Naive thymus-derived CD4-positive, alpha-beta T cell (primary cell): Measurements from ENCODE around the gene SIRPG. TPM values are rescaled to one million over a fixed set of nuclear protein-coding genes. Genes with fewer than 3 reads are reported as not detected.

ENCODE experiments used
- ATAC-seq: fragments of 150-1000 bp; cut with Tn5 transposase; 2 replicates; pipeline ENCODE4 v1.10.0; 2021; ENCODE audit warnings: mild to moderate bottlenecking, moderate library complexity
- CTCF ChIA-PET: fragments of 350-600 bp; sonication (Branson Sonifier 250); formaldehyde crosslinking; loops from one replicate; lab custom pipeline; 2021; ENCODE audit warnings: antibody characterized with exemption; lab: Charles Lee
- POLR2A ChIA-PET: fragments of 350-600 bp; sonication (Branson Sonifier 250); formaldehyde crosslinking; loops from one replicate; lab custom pipeline; 2021; ENCODE audit warnings: antibody characterized with exemption, inconsistent platforms; lab: Charles Lee
- DNase-seq, 9 donors: peaks; one replicate each; pipeline versions ENCODE4 v3.0.0 to v3.0.0-alpha.2; 2020 to 2022; ENCODE audit warnings: mixed read lengths in 1 of 9
- H3K27ac ChIP-seq: one replicate; pipeline ENCODE4 v1.7.0; 2013; ENCODE audit warnings: mild to moderate bottlenecking, low read depth, low read length, moderate library complexity
- H3K27me3 ChIP-seq, 2 donors: one replicate each; pipeline ENCODE4 v1.7.0; 2013; ENCODE audit warnings: low read length in 2 of 2, mild to moderate bottlenecking in 2 of 2, moderate library complexity in 2 of 2; ENCODE audit not compliant: control insufficient read depth in 2 of 2, insufficient read depth in 2 of 2
- H3K36me3 ChIP-seq, 3 experiments: 1 replicate in 2 of 3; 2 replicates in 1 of 3; pipeline ENCODE4 v1.7.0; 2013; ENCODE audit warnings: low read length in 3 of 3, mild to moderate bottlenecking in 3 of 3, moderate library complexity in 1 of 3; ENCODE audit not compliant: insufficient read depth in 3 of 3, control insufficient read depth in 2 of 3
- H3K4me1 ChIP-seq, 2 donors: one replicate each; pipeline ENCODE4 v1.7.0; 2013; ENCODE audit warnings: low read length in 2 of 2, mild to moderate bottlenecking in 2 of 2, moderate library complexity in 1 of 2; ENCODE audit not compliant: control insufficient read depth in 2 of 2, insufficient read depth in 2 of 2
- H3K4me3 ChIP-seq: 2 replicates; pipeline ENCODE4 v1.7.0; 2013; ENCODE audit warnings: mild to moderate bottlenecking, low read length
- H3K9me3 ChIP-seq, 3 experiments: 1 replicate in 2 of 3; 2 replicates in 1 of 3; pipeline ENCODE4 v1.7.0; 2013; ENCODE audit warnings: low read length in 3 of 3; ENCODE audit not compliant: control insufficient read depth in 2 of 3
- H3K27ac Mint-ChIP-seq, 9 donors: one replicate each; pipeline ENCODE4 v1.8.0; 2020 to 2022; ENCODE audit warnings: mixed read lengths in 9 of 9, mild to moderate bottlenecking in 8 of 9, moderate library complexity in 5 of 9, inconsistent platforms in 2 of 9
- H3K27me3 Mint-ChIP-seq, 5 donors: one replicate each; pipeline ENCODE4 v1.8.0; 2021 to 2022; ENCODE audit warnings: mixed read lengths in 5 of 5, mild to moderate bottlenecking in 1 of 5
- H3K36me3 Mint-ChIP-seq, 5 donors: one replicate each; pipeline ENCODE4 v1.8.0; 2020 to 2022; ENCODE audit warnings: mixed read lengths in 5 of 5, mild to moderate bottlenecking in 3 of 5, inconsistent platforms in 1 of 5
- H3K4me1 Mint-ChIP-seq, 7 donors: one replicate each; pipeline ENCODE4 v1.8.0; 2020 to 2022; ENCODE audit warnings: mixed read lengths in 7 of 7, mild to moderate bottlenecking in 3 of 7, inconsistent platforms in 1 of 7
- H3K4me3 Mint-ChIP-seq, 10 donors: one replicate each; pipeline ENCODE4 v1.8.0; 2020 to 2022; ENCODE audit warnings: mild to moderate bottlenecking in 10 of 10, mixed read lengths in 10 of 10, moderate library complexity in 6 of 10, inconsistent platforms in 2 of 10
- H3K9me3 Mint-ChIP-seq, 11 donors: one replicate each; pipeline ENCODE4 v1.8.0; 2020 to 2022; ENCODE audit warnings: mixed read lengths in 11 of 11, mild to moderate bottlenecking in 4 of 11, inconsistent platforms in 1 of 11, moderate library complexity in 1 of 11
- intact Hi-C, 2 donors: fragments of 100-400 bp; cut with micrococcal nuclease; formaldehyde crosslinking; loops; one replicate each; pipeline ENCODE4 v1.15.1; 2023
- polyA plus RNA-seq, 2 donors: library from polyadenylated mRNA; unstranded; fragments of 300-500 nt; fragmentation: Illumina TruSeq; gene quantifications; one replicate each; pipeline ENCODE4 v1.2.3, GENCODE V29; 2021
- total RNA-seq, 6 experiments: library from RNA in 5 of 6; stranded (reverse) in 5 of 6; gene quantifications; 1 replicate in 5 of 6; 2 replicates in 1 of 6; pipeline ENCODE4 v1.2.3 and lab custom pipeline; 2021 to 2026

The SIRPG gene
- total and polyA plus RNA-seq, 7 experiments from 2014 or later, result 25.6 to 198 (median 51.4) TPM

DNA sequence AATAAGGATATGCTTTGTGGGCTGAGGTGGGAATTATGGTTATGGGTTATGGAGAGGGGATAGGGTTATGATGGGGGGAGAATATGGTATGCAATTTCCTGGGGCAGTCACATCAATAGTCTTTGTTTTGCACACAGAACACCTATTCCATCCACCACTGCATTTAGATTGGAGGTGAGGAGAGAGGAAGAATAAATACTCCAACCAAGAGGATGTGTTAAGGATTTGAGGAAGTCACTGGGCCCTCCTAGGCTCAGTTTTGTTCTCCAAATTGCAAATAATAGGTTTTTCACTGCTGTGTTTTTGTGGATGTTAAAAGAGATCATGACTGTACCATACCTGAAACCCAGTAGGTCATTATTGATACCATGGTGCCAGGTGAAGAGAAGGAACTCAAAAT lies 29.5 kb upstream of the SIRPG start:
- POLR2A ChIA-PET, result interaction anchor here (0.8 to 4.1 kb wide), 6 partner anchors 9 to 220 kb away, joined by 3 to 25 read pairs (median 4); no protein-coding TSS in a partner anchor
- H3K36me3 Mint-ChIP-seq, result peaks cover 12 to 32% (median 21%) of the 10 kb centered on the region in 5 donors
- CTCF ChIA-PET, result no interaction called here
- no peak for ATAC-seq
- peak overlapping the region in 9 of 10 donors; percentile 84 to 97 (median 92) for H3K4me3 Mint-ChIP-seq
- no peak for DNase-seq
- no peaks in the 10 kb centered on the region for H3K9me3 ChIP-seq
- H3K27ac ChIP-seq, result peak overlapping the region; percentile 80
- peak overlapping the region; percentile 86 to 96 (median 94) for H3K27ac Mint-ChIP-seq
- H3K36me3 ChIP-seq, result no peaks in the 10 kb centered on the region
- H3K4me1 ChIP-seq, result peaks cover 4 to 20% of the 10 kb centered on the region in 2 donors
- H3K27me3 ChIP-seq, result no peaks in the 10 kb centered on the region
- H3K9me3 Mint-ChIP-seq, result peaks cover 0 to 29% (median 14%) of the 10 kb centered on the region in 11 donors
- peak overlapping the region; percentile 65 for H3K4me3 ChIP-seq
- no peaks in the 10 kb centered on the region for H3K27me3 Mint-ChIP-seq
- peaks cover 32 to 76% (median 69%) of the 10 kb centered on the region in 7 donors for H3K4me1 Mint-ChIP-seq
- intact Hi-C loops, result loop anchor here (2.0 to 10.0 kb wide), 5 partner anchors 14 to 842 kb away; no protein-coding TSS in a partner anchor

- Histone ChIP-seq H3K27me3 (no peaks in the 10 kb centered on the region), H3K9me3 (no peaks in the 10 kb centered on the region), H3K27ac (peak overlapping the region; percentile 80), H3K4me1 (peaks cover 4 to 21% of the 10 kb centered on the region in 2 donors), H3K4me3 (peak overlapping the region; percentile 65), H3K36me3 (no peaks in the 10 kb centered on the region)
- peak overlapping the region; percentile 82 to 97 (median 92) for H3K4me3 Mint-ChIP-seq
- peaks cover 0 to 25% (median 12%) of the 10 kb centered on the region in 11 donors for H3K9me3 Mint-ChIP-seq
- H3K36me3 Mint-ChIP-seq, result peaks cover 15 to 30% (median 20%) of the 10 kb centered on the region in 5 donors
- peak; percentile 52 for ATAC-seq
- ChIA-PET POLR2A (interaction anchor here (0.8 to 4.1 kb wide), 9 partner anchors 10 to 424 kb away, joined by 3 to 32 read pairs (median 3); no protein-coding TSS in a partner anchor), CTCF (interaction anchor here (0.8 kb wide), 1 partner anchor 48 kb away, joined by 3 read pairs; no protein-coding TSS in a partner anchor)
- peaks cover 35 to 82% (median 75%) of the 10 kb centered on the region in 7 donors for H3K4me1 Mint-ChIP-seq
- intact Hi-C loops, result loop anchor here (1.0 to 10.0 kb wide), 8 partner anchors 12 to 841 kb away; partner anchors contain the start of gene SIRPG (in 1 of the 2)
- no peaks in the 10 kb centered on the region for H3K27me3 Mint-ChIP-seq
- peak overlapping the region; percentile 86 to 96 (median 94) for H3K27ac Mint-ChIP-seq
- DNase-seq, result peak in 3 of 9 donors; percentile 27 to 41 (median 29)
These were observed 28.7 kb upstream of the SIRPG start for GRCh38 chr20:1686151-1686748.

DNA sequence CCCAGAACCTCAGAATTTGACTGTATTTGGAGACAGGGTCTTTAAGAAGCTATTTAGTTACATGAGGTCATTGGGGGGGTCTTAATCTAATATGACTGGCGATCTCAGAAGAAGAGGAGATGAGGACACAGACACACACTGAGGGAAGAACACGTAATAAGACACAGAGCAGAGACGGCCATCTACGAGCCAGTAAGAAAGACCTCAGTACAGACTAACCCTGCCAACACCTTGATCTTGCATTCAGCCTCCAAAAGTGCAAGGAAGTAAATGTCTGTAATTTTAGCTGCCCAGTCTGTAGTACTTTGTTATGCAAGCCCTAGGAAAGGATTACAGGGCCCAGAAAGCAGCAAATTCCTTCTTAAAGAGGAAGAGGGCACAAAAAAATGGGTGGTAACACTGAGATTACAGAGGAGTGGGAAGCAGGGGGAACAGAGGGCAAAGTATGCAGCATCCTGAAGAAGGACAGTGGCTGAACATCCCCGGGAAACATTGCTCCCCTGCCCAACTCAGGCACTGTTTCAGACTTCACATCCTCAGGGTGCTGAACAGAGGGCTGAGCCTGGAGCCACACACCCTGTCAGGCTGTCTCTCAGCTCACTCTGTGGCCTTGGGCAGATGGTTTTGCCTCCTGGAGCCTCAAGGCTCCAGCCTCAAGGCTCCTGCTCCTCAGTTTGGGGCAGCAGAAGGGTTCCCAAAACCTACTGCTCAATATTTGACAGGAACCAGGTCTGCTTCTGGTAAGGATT lies 27.9 kb upstream of the SIRPG start:
- Mint-ChIP-seq H3K9me3 (peaks cover 0 to 23% (median 11%) of the 10 kb centered on the region in 11 donors), H3K4me3 (peak overlapping the region; percentile 82 to 97 (median 92)), H3K27ac (peak overlapping the region; percentile 87 to 96 (median 94)), H3K4me1 (peaks cover 39 to 89% (median 82%) of the 10 kb centered on the region in 7 donors), H3K36me3 (peaks cover 14 to 32% (median 25%) of the 10 kb centered on the region in 5 donors), H3K27me3 (no peaks in the 10 kb centered on the region)
- Histone ChIP-seq H3K27me3 (no peaks in the 10 kb centered on the region), H3K9me3 (no peaks in the 10 kb centered on the region), H3K4me3 (peak overlapping the region; percentile 65), H3K36me3 (no peaks in the 10 kb centered on the region), H3K4me1 (peaks cover 4 to 28% of the 10 kb centered on the region in 2 donors), H3K27ac (peak overlapping the region; percentile 80)
- ChIA-PET POLR2A (interaction anchor here (0.8 to 4.1 kb wide), 10 partner anchors 9 to 424 kb away, joined by 3 to 32 read pairs (median 6); no protein-coding TSS in a partner anchor), CTCF (interaction anchor here (0.7 to 1.7 kb wide), 4 partner anchors 10 to 49 kb away, joined by 3 to 4 read pairs (median 3); no protein-coding TSS in a partner anchor)
- DNase-seq (peak in 1 of 9 donors; percentile 16), ATAC-seq (peak; percentile 50)
- intact Hi-C loops, result loop anchor here (1.0 to 10.0 kb wide), 9 partner anchors 9 to 841 kb away; partner anchors contain the start of gene SIRPG (in 1 of the 2)

DNA sequence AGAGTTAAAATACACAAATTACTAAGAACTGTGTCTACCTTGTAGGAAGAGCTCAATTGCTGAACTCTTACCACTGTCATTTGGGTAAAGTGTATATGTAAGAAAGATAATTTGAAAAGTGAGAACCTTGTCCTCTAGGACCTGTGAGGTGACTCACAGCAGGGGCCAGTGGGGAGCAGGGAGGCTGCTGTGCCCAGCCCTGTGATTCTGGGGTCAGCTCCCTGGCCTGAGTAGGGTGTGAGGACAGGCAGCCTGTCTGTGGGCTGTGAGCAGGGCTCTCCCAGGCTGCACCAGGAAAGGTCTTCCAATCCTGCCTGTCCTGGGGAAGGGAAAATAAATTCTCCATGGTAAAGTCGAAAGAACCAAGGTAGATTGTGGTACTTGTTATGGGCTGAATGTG lies 27.3 kb upstream of the SIRPG start:
- Histone ChIP-seq H3K27ac (peak overlapping the region; percentile 80), H3K9me3 (no peaks in the 10 kb centered on the region), H3K27me3 (no peaks in the 10 kb centered on the region), H3K4me1 (peaks cover 4 to 28% of the 10 kb centered on the region in 2 donors), H3K36me3 (no peaks in the 10 kb centered on the region), H3K4me3 (peak overlapping the region; percentile 65)
- intact Hi-C loops, result loop anchor here (1.0 to 10.0 kb wide), 4 partner anchors 9 to 840 kb away; no protein-coding TSS in a partner anchor
- CTCF ChIA-PET, result interaction anchor here (0.7 to 1.7 kb wide), 5 partner anchors 10 to 55 kb away, joined by 3 to 8 read pairs (median 4); no protein-coding TSS in a partner anchor
- H3K27me3 Mint-ChIP-seq, result no peaks in the 10 kb centered on the region
- H3K4me1 Mint-ChIP-seq, result peaks cover 35 to 89% (median 82%) of the 10 kb centered on the region in 7 donors
- peaks cover 11 to 33% (median 30%) of the 10 kb centered on the region in 5 donors for H3K36me3 Mint-ChIP-seq
- POLR2A ChIA-PET, result interaction anchor here (0.8 to 4.1 kb wide), 9 partner anchors 8 to 28 kb away, joined by 3 to 32 read pairs (median 6); no protein-coding TSS in a partner anchor
- peak overlapping the region; percentile 82 to 97 (median 92) for H3K4me3 Mint-ChIP-seq
- H3K9me3 Mint-ChIP-seq, result peaks cover 0 to 23% (median 7%) of the 10 kb centered on the region in 11 donors
- DNase-seq (no peak), ATAC-seq (no peak)
- H3K27ac Mint-ChIP-seq, result peak overlapping the region; percentile 87 to 96 (median 94)

DNA sequence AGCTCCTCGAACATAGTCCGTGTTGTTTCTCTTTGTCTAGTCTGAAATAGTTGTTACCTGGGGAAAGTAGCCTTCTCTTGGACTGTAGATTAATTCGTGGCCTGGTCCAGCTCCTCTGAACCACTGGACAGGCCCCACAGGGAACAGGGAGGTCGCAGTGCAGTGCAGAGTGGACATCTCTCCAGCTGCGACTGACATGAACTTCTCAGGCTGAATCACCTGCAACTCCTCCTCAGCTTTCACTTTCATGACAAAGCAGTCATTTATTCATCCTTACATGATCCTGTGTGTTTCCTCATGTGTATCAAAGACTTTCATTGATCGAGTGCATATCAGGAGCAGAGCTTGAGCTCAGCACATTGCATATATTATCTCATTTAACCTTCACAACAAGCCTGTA lies 19.1 kb upstream of the SIRPG start:
- POLR2A ChIA-PET, result interaction anchor here (1.0 to 10.2 kb wide), 6 partner anchors 9 to 58 kb away, joined by 3 to 171 read pairs (median 8); partner anchors contain the start of gene SIRPG
- H3K27ac ChIP-seq, result peak overlapping the region; percentile 68
- peaks cover 62 to 89% of the 10 kb centered on the region in 2 donors for H3K4me1 ChIP-seq
- CTCF ChIA-PET, result interaction anchor here (1.2 to 4.9 kb wide), 4 partner anchors 12 to 120 kb away, joined by 4 to 27 read pairs (median 8); no protein-coding TSS in a partner anchor
- peaks cover 0 to 11% (median 0%) of the 10 kb centered on the region in 11 donors for H3K9me3 Mint-ChIP-seq
- H3K4me3 Mint-ChIP-seq, result peak overlapping the region; percentile 63 to 88 (median 80)
- intact Hi-C loops, result loop anchor here in 1 of 2 donors (1.0 kb wide), 1 partner anchor 9 kb away; no protein-coding TSS in a partner anchor
- peaks cover 57 to 98% (median 96%) of the 10 kb centered on the region in 7 donors for H3K4me1 Mint-ChIP-seq
- no peaks in the 10 kb centered on the region for H3K27me3 Mint-ChIP-seq
- peak overlapping the region; percentile 80 to 98 (median 92) for H3K27ac Mint-ChIP-seq
- peaks cover 3 to 47% (median 40%) of the 10 kb centered on the region in 5 donors for H3K36me3 Mint-ChIP-seq
- no peak overlapping the region for H3K4me3 ChIP-seq
- no peak for DNase-seq
- no peak for ATAC-seq
- H3K9me3 ChIP-seq, result no peaks in the 10 kb centered on the region
- peaks cover 0 to 4% (median 0%) of the 10 kb centered on the region in 3 experiments for H3K36me3 ChIP-seq
- H3K27me3 ChIP-seq, result no peaks in the 10 kb centered on the region
